IPS DF 4.7 (cell line): ENCODE data around the gene PRR5.

Source experiments
- DNase-seq: peaks from one replicate; pipeline ENCODE4 v3.0.0-alpha.2; 2013; ENCODE audit warnings: low spot score; ENCODE audit errors: extremely low read depth

Gene PRR5

GRCh38 chr22:44711690-44712555 lies 9.9 kb downstream of the PRR5 start:
- DNase-seq, result no peak

GRCh38 chr22:44712962-44713361 lies 11.0 kb downstream of the PRR5 start:
- DNase-seq, result no peak

GRCh38 chr22:44714703-44715350 lies 12.8 kb downstream of the PRR5 start:
- no peak for DNase-seq

GRCh38 chr22:44718418-44718817 lies 16.4 kb downstream of the PRR5 start:
- DNase-seq, result no peak

GRCh38 chr22:44719586-44720368 lies 17.8 kb downstream of the PRR5 start:
- DNase-seq, result no peak

GRCh38 chr22:44721213-44721612 lies 19.2 kb downstream of the PRR5 start:
- no peak for DNase-seq

GRCh38 chr22:44722611-44723010 lies 20.6 kb downstream of the PRR5 start:
- no peak for DNase-seq

- DNase-seq, result no peak
Measured at GRCh38 chr22:44723801-44724200, 21.8 kb downstream of the PRR5 start.

- DNase-seq, result no peak
Measured at GRCh38 chr22:44724416-44724815, 22.4 kb downstream of the PRR5 start.

GRCh38 chr22:44724859-44725258 lies 22.9 kb downstream of the PRR5 start:
- no peak for DNase-seq

- DNase-seq, result no peak
Measured at GRCh38 chr22:44726439-44726838, 24.4 kb downstream of the PRR5 start.

GRCh38 chr22:44727148-44727547 lies 25.1 kb downstream of the PRR5 start:
- no peak for DNase-seq

GRCh38 chr22:44727709-44728108 lies 25.7 kb downstream of the PRR5 start:
- DNase-seq, result no peak

- no peak for DNase-seq
Measured at GRCh38 chr22:44728761-44729324, 26.8 kb downstream of the PRR5 start.

GRCh38 chr22:44729391-44730021 lies 27.5 kb downstream of the PRR5 start:
- no peak for DNase-seq

GRCh38 chr22:44730022-44730393 lies 28.0 kb downstream of the PRR5 start:
- DNase-seq, result no peak

GRCh38 chr22:44730490-44731356 lies 28.7 kb downstream of the PRR5 start:
- no peak for DNase-seq

GRCh38 chr22:44731357-44731970 lies 29.5 kb downstream of the PRR5 start:
- no peak for DNase-seq

GRCh38 chr22:44732017-44732561 lies 30.1 kb downstream of the PRR5 start:
- DNase-seq, result no peak

GRCh38 chr22:44732661-44733060 lies 30.7 kb downstream of the PRR5 start:
- no peak for DNase-seq
